ENCODE data around the gene MAP2K2. TPM values are rescaled to one million over a fixed set of nuclear protein-coding genes. Genes with fewer than 3 reads are reported as not detected.

The MAP2K2 gene
- total RNA-seq, 1 donor from 2014 or later, result 123 TPM

GRCh38 chr19:4062419-4063368 is 61.2 kb downstream of the MAP2K2 start:
- no peak for DNase-seq (ENCODE audit: low read depth)
- H3K4me3 ChIP-seq (ENCODE audit: low read depth, low read length), result peak overlapping the region; percentile 88
- no peak for TF ChIP-seq CTCF (conservative IDR thresholded peaks at IDR 0.05; ENCODE audit: low read depth, low read length)

- DNase-seq (ENCODE audit: low read depth), result no peak
- H3K4me3 ChIP-seq (ENCODE audit: low read depth, low read length), result peak overlapping the region; percentile 56
- no peak for TF ChIP-seq CTCF (conservative IDR thresholded peaks at IDR 0.05; ENCODE audit: low read depth, low read length)
These were observed 62.1 kb downstream of the MAP2K2 start for GRCh38 chr19:4061683-4062418.

GRCh38 chr19:4061178-4061682 is 62.7 kb downstream of the MAP2K2 start:
- H3K4me3 ChIP-seq (ENCODE audit: low read depth, low read length), result peak overlapping the region; percentile 56
- no peak for TF ChIP-seq CTCF (conservative IDR thresholded peaks at IDR 0.05; ENCODE audit: low read depth, low read length)
- DNase-seq (ENCODE audit: low read depth), result no peak

GRCh38 chr19:4060621-4061177 is 63.2 kb downstream of the MAP2K2 start:
- DNase-seq (ENCODE audit: low read depth), result no peak
- TF ChIP-seq CTCF (conservative IDR thresholded peaks at IDR 0.05; ENCODE audit: low read depth, low read length), result no peak
- H3K4me3 ChIP-seq (ENCODE audit: low read depth, low read length), result peak overlapping the region; percentile 56

GRCh38 chr19:4059891-4060620 is 63.9 kb downstream of the MAP2K2 start:
- no peak for DNase-seq (ENCODE audit: low read depth)
- peak overlapping the region; percentile 56 for H3K4me3 ChIP-seq (ENCODE audit: low read depth, low read length)
- no peak for TF ChIP-seq CTCF (conservative IDR thresholded peaks at IDR 0.05; ENCODE audit: low read depth, low read length)

DNA sequence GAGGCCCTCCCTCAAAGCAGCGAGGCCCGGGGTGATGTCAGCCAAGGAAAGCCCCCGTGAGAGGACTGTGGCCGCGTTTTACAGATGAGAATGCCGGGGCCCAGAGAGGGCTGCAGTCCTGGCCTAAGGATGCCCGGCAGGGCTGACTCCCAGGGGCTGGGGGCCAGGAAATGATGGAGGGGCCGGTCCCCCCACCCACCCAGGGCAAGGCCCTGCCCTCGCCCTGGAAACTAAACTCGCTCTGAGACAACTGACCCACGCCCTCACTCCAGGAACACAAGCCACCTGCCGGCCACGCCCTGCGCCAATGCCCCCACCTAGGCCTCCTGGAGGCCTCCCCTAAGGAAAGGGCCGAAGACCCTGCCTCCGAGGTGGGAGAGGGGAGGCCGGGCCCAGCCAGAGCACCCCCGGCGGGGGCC is 64.5 kb downstream of the MAP2K2 start:
- DNase-seq (ENCODE audit: low read depth), result no peak
- no peak for TF ChIP-seq CTCF (conservative IDR thresholded peaks at IDR 0.05; ENCODE audit: low read depth, low read length)
- H3K4me3 ChIP-seq (ENCODE audit: low read depth, low read length), result no peak overlapping the region

Data from epithelial cell of proximal tubule (primary cell).